Skeletal muscle tissue (tissue), 4 donors: ENCODE measurements around the gene CCDC91. TPM values are rescaled to one million over a fixed set of nuclear protein-coding genes. Genes with fewer than 3 reads are reported as not detected.
"Not testable (repeated sequence)": the region's sequence is repeated elsewhere in the genome, so short reads cannot be mapped to it uniquely, and the experiment has no call there.

Experiments used
- H3K27ac ChIP-seq: one replicate; pipeline ENCODE4 v1.7.0; 2013; ENCODE audit warnings: mild to moderate bottlenecking, low read depth, low read length, inconsistent platforms
- H3K27me3 ChIP-seq, 3 donors: one replicate each; pipeline ENCODE4 v1.7.0; 2013; ENCODE audit warnings: low read length in 3 of 3; ENCODE audit not compliant: control insufficient read depth in 3 of 3, insufficient read depth in 3 of 3
- H3K36me3 ChIP-seq, 3 donors: one replicate each; pipeline ENCODE4 v1.7.0; 2013; ENCODE audit warnings: low read length in 3 of 3; ENCODE audit not compliant: control insufficient read depth in 3 of 3, insufficient read depth in 3 of 3
- H3K4me1 ChIP-seq, 3 donors: one replicate each; pipeline ENCODE4 v1.7.0; 2013; ENCODE audit warnings: low read length in 3 of 3, mild to moderate bottlenecking in 3 of 3; ENCODE audit not compliant: control insufficient read depth in 3 of 3, insufficient read depth in 3 of 3
- H3K4me3 ChIP-seq, 3 donors: one replicate each; pipeline ENCODE4 v1.7.0; 2013; ENCODE audit warnings: low read length in 3 of 3
- H3K9ac ChIP-seq, 3 donors: one replicate each; pipeline ENCODE4 v1.7.0; 2013; ENCODE audit warnings: low read length in 3 of 3, mild to moderate bottlenecking in 3 of 3, moderate library complexity in 2 of 3, low read depth in 1 of 3
- H3K9me3 ChIP-seq, 3 donors: one replicate each; pipeline ENCODE4 v1.7.0; 2013; ENCODE audit warnings: low read length in 3 of 3; ENCODE audit not compliant: control insufficient read depth in 3 of 3
- total RNA-seq: library from RNA; depleted of rRNA; stranded (reverse); fragments of >200 nt; gene quantifications from one replicate; pipeline ENCODE4 v1.2.3, GENCODE V29; 2014
- donor health status: Osteomylitis.

CCDC91 gene
- total RNA-seq, 1 donor from 2014 or later = 32.9 TPM

- no peaks in the 10 kb centered on the region for H3K4me1 ChIP-seq
- no peaks in the 10 kb centered on the region for H3K9me3 ChIP-seq
- H3K27me3 ChIP-seq = no peaks in the 10 kb centered on the region
- no peak overlapping the region for H3K9ac ChIP-seq
- H3K27ac ChIP-seq = no peak overlapping the region
- no peak overlapping the region for H3K4me3 ChIP-seq
- no peaks in the 10 kb centered on the region for H3K36me3 ChIP-seq
Measured at GRCh38 chr12:28178775-28179174, 11.5 kb upstream of the CCDC91 start.

- Histone ChIP-seq H3K9me3 (no peaks in the 10 kb centered on the region), H3K36me3 (no peaks in the 10 kb centered on the region), H3K9ac (no peak overlapping the region), H3K4me3 (no peak overlapping the region), H3K27me3 (no peaks in the 10 kb centered on the region), H3K4me1 (no peaks in the 10 kb centered on the region), H3K27ac (no peak overlapping the region)
Measured at GRCh38 chr12:28180786-28181185, 9.5 kb upstream of the CCDC91 start.

- Histone ChIP-seq H3K9ac (no peak overlapping the region), H3K4me1 (no peaks in the 10 kb centered on the region), H3K4me3 (no peak overlapping the region), H3K27me3 (no peaks in the 10 kb centered on the region), H3K36me3 (no peaks in the 10 kb centered on the region), H3K9me3 (no peaks in the 10 kb centered on the region), H3K27ac (no peak overlapping the region)
Measured at GRCh38 chr12:28184375-28184774, 5.9 kb upstream of the CCDC91 start.

GRCh38 chr12:28186500-28186899 is 3.8 kb upstream of the CCDC91 start:
- Histone ChIP-seq H3K9me3 (no peaks in the 10 kb centered on the region), H3K27me3 (no peaks in the 10 kb centered on the region), H3K9ac (no peak overlapping the region), H3K4me3 (no peak overlapping the region), H3K4me1 (peaks cover 3 to 13% (median 12%) of the 10 kb centered on the region in 3 donors), H3K36me3 (no peaks in the 10 kb centered on the region), H3K27ac (no peak overlapping the region)

GRCh38 chr12:28189784-28190320 is 404 bp upstream of the CCDC91 start:
- H3K27me3 ChIP-seq = no peaks in the 10 kb centered on the region
- H3K4me1 ChIP-seq = peaks cover 6 to 17% (median 17%) of the 10 kb centered on the region in 3 donors
- H3K36me3 ChIP-seq = no peaks in the 10 kb centered on the region
- peak overlapping the region; percentile 91 to 96 (median 92) for H3K9ac ChIP-seq
- H3K9me3 ChIP-seq = no peaks in the 10 kb centered on the region
- peak overlapping the region; percentile 92 to 95 (median 94) for H3K4me3 ChIP-seq
- H3K27ac ChIP-seq = peak overlapping the region; percentile 96

- H3K36me3 ChIP-seq = no peaks in the 10 kb centered on the region
- H3K27ac ChIP-seq = peak overlapping the region; percentile 96
- H3K9me3 ChIP-seq = no peaks in the 10 kb centered on the region
- H3K4me3 ChIP-seq = peak overlapping the region; percentile 92 to 95 (median 94)
- H3K9ac ChIP-seq = peak overlapping the region; percentile 91 to 96 (median 92)
- peaks cover 6 to 17% (median 17%) of the 10 kb centered on the region in 3 donors for H3K4me1 ChIP-seq
- no peaks in the 10 kb centered on the region for H3K27me3 ChIP-seq
Measured at GRCh38 chr12:28191051-28192048, 1.1 kb downstream of the CCDC91 start.

- Histone ChIP-seq H3K36me3 (no peaks in the 10 kb centered on the region), H3K27me3 (no peaks in the 10 kb centered on the region), H3K9ac (no peak overlapping the region), H3K4me3 (no peak overlapping the region), H3K27ac (no peak overlapping the region), H3K4me1 (peaks cover 6 to 17% (median 17%) of the 10 kb centered on the region in 3 donors), H3K9me3 (no peaks in the 10 kb centered on the region)
Measured at GRCh38 chr12:28192125-28192524, 1.9 kb downstream of the CCDC91 start.

- not testable (repeated sequence) for H3K27ac ChIP-seq, H3K36me3 ChIP-seq, H3K9ac ChIP-seq, H3K4me3 ChIP-seq, H3K27me3 ChIP-seq, H3K9me3 ChIP-seq
- H3K4me1 ChIP-seq = peaks cover 6 to 17% (median 17%) of the 10 kb centered on the region in 3 donors
Measured at GRCh38 chr12:28194621-28195020, 4.4 kb downstream of the CCDC91 start.

GRCh38 chr12:28201136-28201535 is 10.9 kb downstream of the CCDC91 start:
- H3K4me3 ChIP-seq, H3K9ac ChIP-seq, H3K4me1 ChIP-seq, H3K36me3 ChIP-seq, H3K27me3 ChIP-seq, H3K9me3 ChIP-seq, H3K27ac ChIP-seq: not testable (repeated sequence)
